Pons (tissue), 1 donor: Measurements from ENCODE around the gene RFLNA.
"Not testable (repeated sequence)": the region's sequence is repeated elsewhere in the genome, so short reads cannot be mapped to it uniquely, and the experiment has no call there.

Source experiments
- DNase-seq: peaks from one replicate; pipeline ENCODE4 v3.0.0-alpha.2; 2016; ENCODE audit warnings: low spot score

The RFLNA gene

GRCh38 chr12:124319368-124320050 is 24.6 kb downstream of the RFLNA start:
- DNase-seq = no peak

GRCh38 chr12:124321040-124321481 is 26.2 kb downstream of the RFLNA start:
- DNase-seq = peak; percentile 50

GRCh38 chr12:124321556-124322270 is 26.8 kb downstream of the RFLNA start:
- no peak for DNase-seq

GRCh38 chr12:124322271-124322998 is 27.5 kb downstream of the RFLNA start:
- no peak for DNase-seq

- DNase-seq = not testable (repeated sequence)
Observed at GRCh38 chr12:124322999-124323328, 28.1 kb downstream of the RFLNA start.

GRCh38 chr12:124323771-124324530 is 29.1 kb downstream of the RFLNA start:
- DNase-seq = no peak

GRCh38 chr12:124324803-124325705 is 30.2 kb downstream of the RFLNA start:
- no peak for DNase-seq

GRCh38 chr12:124326104-124326503 is 31.2 kb downstream of the RFLNA start:
- DNase-seq = no peak

GRCh38 chr12:124326871-124327270 is 32.0 kb downstream of the RFLNA start:
- no peak for DNase-seq

- DNase-seq = no peak
Observed at GRCh38 chr12:124327362-124328043, 32.6 kb downstream of the RFLNA start.

GRCh38 chr12:124328116-124328515 is 33.2 kb downstream of the RFLNA start:
- DNase-seq = peak; percentile 32

GRCh38 chr12:124328636-124329035 is 33.7 kb downstream of the RFLNA start:
- DNase-seq = no peak

GRCh38 chr12:124332058-124332672 is 37.3 kb downstream of the RFLNA start:
- no peak for DNase-seq

GRCh38 chr12:124332900-124333299 is 38.0 kb downstream of the RFLNA start:
- DNase-seq = no peak

GRCh38 chr12:124333724-124334123 is 38.8 kb downstream of the RFLNA start:
- no peak for DNase-seq

GRCh38 chr12:124334266-124334665 is 39.4 kb downstream of the RFLNA start:
- DNase-seq = no peak

GRCh38 chr12:124334976-124335375 is 40.1 kb downstream of the RFLNA start:
- DNase-seq = no peak

- DNase-seq = no peak
Observed at GRCh38 chr12:124335426-124336183, 40.7 kb downstream of the RFLNA start.

- DNase-seq = no peak
Observed at GRCh38 chr12:124336184-124336437, 41.2 kb downstream of the RFLNA start.
